Esophagus (tissue), 2 donors: ENCODE data around the gene SOX10. TPM values are rescaled to one million over a fixed set of nuclear protein-coding genes. Genes with fewer than 3 reads are reported as not detected.

ENCODE experiments used
- H3K27ac ChIP-seq, 2 donors: one replicate each; pipeline ENCODE4 v1.5.1; 2013; ENCODE audit warnings: low read depth in 2 of 2, mild to moderate bottlenecking in 2 of 2, inconsistent platforms in 1 of 2, low read length in 1 of 2, moderate library complexity in 1 of 2
- H3K27me3 ChIP-seq, 2 donors: one replicate each; pipeline ENCODE4 v1.6.1; 2013; ENCODE audit warnings: low read length in 2 of 2, control low read depth in 1 of 2, mild to moderate bottlenecking in 1 of 2; ENCODE audit not compliant: insufficient read depth in 2 of 2, control insufficient read depth in 1 of 2
- H3K36me3 ChIP-seq, 2 donors: one replicate each; pipeline ENCODE4 v1.6.1; 2013; ENCODE audit warnings: low read length in 1 of 2; ENCODE audit not compliant: control insufficient read depth in 2 of 2, insufficient read depth in 2 of 2
- H3K4me1 ChIP-seq, 2 donors: one replicate each; pipeline ENCODE4 v1.6.1; 2013; ENCODE audit warnings: low read length in 1 of 2; ENCODE audit not compliant: control insufficient read depth in 2 of 2, insufficient read depth in 2 of 2
- H3K4me3 ChIP-seq, 2 donors: one replicate each; pipeline ENCODE4 v1.5.1; 2013; ENCODE audit warnings: low read length in 2 of 2, mild to moderate bottlenecking in 2 of 2, low read depth in 1 of 2, moderate library complexity in 1 of 2
- H3K9me3 ChIP-seq, 2 donors: one replicate each; pipeline ENCODE4 v1.6.1; 2013; ENCODE audit warnings: mild to moderate bottlenecking in 2 of 2, low read depth in 1 of 2, low read length in 1 of 2, moderate library complexity in 1 of 2; ENCODE audit not compliant: control insufficient read depth in 2 of 2, insufficient read depth in 1 of 2
- WGBS, 2 donors: extraction: QIAGEN DNeasy Blood & Tissue Kit; methylation state at CpG; one replicate each; pipeline ENCODE4 v1.1.7; 2013; 5-methylcytosine and 5-hydroxymethylcytosine counted together
- polyA plus RNA-seq, 2 donors: library from polyadenylated mRNA; stranded (reverse); fragments of 200-250 nt; gene quantifications; one replicate each; pipeline ENCODE4 v1.2.3, GENCODE V29; 2013
- donor health status: healthy with polysubstance abuse.
- donor health status: Bipolar disorder and iron deficiency.

Gene SOX10
- polyA plus RNA-seq, 2 donors = 0.63 to 0.99 TPM

DNA sequence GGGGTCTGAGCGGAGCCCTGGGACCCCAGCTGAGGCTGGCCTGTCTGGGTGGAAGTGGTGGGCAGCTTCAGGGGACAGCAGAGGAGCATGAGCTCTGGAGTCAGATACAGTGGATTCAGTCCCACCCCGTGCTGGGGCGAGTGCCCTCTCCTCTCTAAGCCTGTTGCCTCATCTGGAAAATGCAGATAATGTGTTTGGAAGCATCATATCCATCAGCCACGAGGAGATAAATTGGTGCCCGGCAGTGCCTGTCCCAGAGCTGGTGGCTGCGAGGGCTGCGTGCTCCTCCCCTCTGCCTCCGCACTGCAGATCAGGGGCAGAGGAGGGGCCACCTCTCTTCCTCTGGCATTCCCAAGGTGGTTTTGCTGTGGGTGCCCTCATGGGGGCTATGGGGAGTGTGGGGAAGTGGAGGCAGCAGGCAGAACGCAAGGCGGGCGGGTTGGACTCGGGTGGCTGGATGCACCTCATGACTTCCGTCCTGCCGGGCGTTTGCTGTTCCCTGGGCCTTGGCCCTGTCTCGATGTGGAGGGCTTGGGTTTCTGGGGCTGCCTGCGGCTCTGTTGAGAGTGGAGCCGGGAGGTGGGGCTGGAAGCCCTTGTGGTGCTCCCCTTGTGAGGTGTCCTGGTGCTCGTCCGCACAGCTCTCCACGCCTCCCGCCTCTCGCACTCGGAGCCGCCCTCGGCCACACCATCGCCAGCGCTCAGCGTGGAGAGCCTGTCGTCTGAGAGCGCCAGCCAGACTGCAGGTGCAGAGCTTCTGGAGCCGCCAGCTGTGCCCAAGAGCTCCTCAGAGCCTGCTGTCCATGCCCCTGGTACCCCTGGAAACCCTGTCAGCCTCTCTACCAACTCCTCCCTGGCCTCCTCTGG is 57.4 kb downstream of the SOX10 start:
- Histone ChIP-seq H3K36me3 (peaks cover 36 to 68% of the 10 kb centered on the region in 2 donors), H3K4me1 (peaks cover 2 to 3% of the 10 kb centered on the region in 2 donors), H3K4me3 (no peak overlapping the region), H3K9me3 (no peaks in the 10 kb centered on the region), H3K27ac (no peak overlapping the region), H3K27me3 (no peaks in the 10 kb centered on the region)
- 90 to 92% methylated on average over 29 to 32 of the region's 32 CpGs for WGBS, 2 donors

GRCh38 chr22:37926358-37926757 is 58.0 kb downstream of the SOX10 start:
- WGBS, 2 donors = 85 to 88% methylated on average over 7 of the region's 7 CpGs
- Histone ChIP-seq H3K4me1 (peaks cover 2 to 3% of the 10 kb centered on the region in 2 donors), H3K27ac (no peak overlapping the region), H3K9me3 (no peaks in the 10 kb centered on the region), H3K4me3 (no peak overlapping the region), H3K27me3 (no peaks in the 10 kb centered on the region), H3K36me3 (peaks cover 36 to 69% of the 10 kb centered on the region in 2 donors)

- no peaks in the 10 kb centered on the region for H3K9me3 ChIP-seq
- peak overlapping the region in 1 of 2 donors; percentile 15 for H3K27ac ChIP-seq
- 82% methylated on average over 15 of the region's 15 CpGs for WGBS, 2 donors
- peaks cover 36 to 69% of the 10 kb centered on the region in 2 donors for H3K36me3 ChIP-seq
- H3K4me1 ChIP-seq = peaks cover 2 to 3% of the 10 kb centered on the region in 2 donors
- no peak overlapping the region for H3K4me3 ChIP-seq
- H3K27me3 ChIP-seq = no peaks in the 10 kb centered on the region
These were observed 58.6 kb downstream of the SOX10 start for GRCh38 chr22:37925767-37926166.

- Histone ChIP-seq H3K4me1 (peaks cover 2 to 3% of the 10 kb centered on the region in 2 donors), H3K27me3 (no peaks in the 10 kb centered on the region), H3K27ac (peak overlapping the region in 1 of 2 donors; percentile 15), H3K4me3 (no peak overlapping the region), H3K9me3 (no peaks in the 10 kb centered on the region), H3K36me3 (peaks cover 36 to 65% of the 10 kb centered on the region in 2 donors)
- WGBS, 2 donors = 68 to 73% methylated on average over 3 of the region's 3 CpGs
These were observed 59.0 kb downstream of the SOX10 start for GRCh38 chr22:37925330-37925729.

DNA sequence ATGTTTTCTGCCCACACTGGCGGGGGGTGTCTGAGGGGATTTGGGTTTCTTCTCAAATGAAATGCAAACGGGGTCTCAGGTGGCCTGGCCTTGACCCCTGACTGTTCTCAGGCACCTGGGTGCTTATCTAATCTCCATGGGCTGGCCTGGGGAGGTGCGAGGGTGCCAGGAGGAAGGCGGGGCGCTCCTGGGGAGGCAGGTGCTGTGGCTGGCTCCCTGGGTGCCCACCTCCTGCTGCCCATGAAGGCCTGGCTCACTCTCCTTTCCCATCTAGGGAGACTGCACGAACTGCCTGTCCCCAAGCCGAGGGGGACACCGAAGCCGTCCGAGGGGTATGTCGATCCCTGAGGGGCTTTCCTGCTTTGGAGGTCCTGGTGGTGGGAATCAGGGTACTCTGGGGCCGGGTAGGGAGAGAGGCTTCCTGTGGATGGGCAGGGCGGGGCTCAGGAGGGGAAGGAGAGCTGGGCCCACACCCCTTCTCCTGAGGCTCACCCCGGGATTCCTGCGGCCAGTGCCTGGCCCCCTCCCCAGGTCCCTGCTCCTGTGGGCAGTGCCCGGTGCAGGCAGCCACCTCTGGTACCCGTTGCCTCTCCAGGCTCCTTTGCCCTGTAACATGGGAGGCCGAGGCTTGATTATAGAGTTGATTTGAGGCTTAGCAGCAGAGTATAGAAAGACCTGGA is 59.8 kb downstream of the SOX10 start:
- H3K27ac ChIP-seq = peak overlapping the region in 1 of 2 donors; percentile 34
- H3K9me3 ChIP-seq = no peaks in the 10 kb centered on the region
- WGBS, 2 donors = 78 to 88% methylated on average over 17 to 18 of the region's 18 CpGs
- no peak overlapping the region for H3K4me3 ChIP-seq
- no peaks in the 10 kb centered on the region for H3K27me3 ChIP-seq
- H3K4me1 ChIP-seq = peaks cover 0 to 3% of the 10 kb centered on the region in 2 donors
- H3K36me3 ChIP-seq = peaks cover 35 to 62% of the 10 kb centered on the region in 2 donors

DNA sequence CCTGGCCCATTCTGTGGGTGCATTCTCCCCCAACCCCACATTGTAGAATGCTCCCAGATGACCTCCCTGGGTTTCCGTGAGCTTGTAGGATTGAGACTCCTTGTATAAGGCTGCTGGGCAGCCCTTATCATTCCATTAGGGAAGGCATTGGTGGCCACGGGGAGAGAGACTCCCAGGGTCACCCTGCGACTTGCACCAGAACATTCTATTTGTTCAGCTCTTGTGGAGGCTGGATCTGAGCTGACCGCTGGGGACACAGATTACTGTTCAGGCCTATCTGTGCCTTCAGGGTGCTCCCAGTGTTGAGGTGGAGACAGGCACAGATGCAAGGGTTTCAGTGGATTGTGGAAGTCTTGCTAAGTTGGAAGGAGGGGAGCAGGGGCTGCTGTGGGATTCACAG is 60.4 kb downstream of the SOX10 start:
- WGBS, 2 donors = 74 to 91% methylated on average over 4 of the region's 4 CpGs
- Histone ChIP-seq H3K27me3 (no peaks in the 10 kb centered on the region), H3K36me3 (peaks cover 32 to 60% of the 10 kb centered on the region in 2 donors), H3K4me3 (no peak overlapping the region), H3K27ac (no peak overlapping the region), H3K4me1 (no peaks in the 10 kb centered on the region), H3K9me3 (no peaks in the 10 kb centered on the region)

Other genes starting within 250 kb of the SOX10 start
- gene GCAT, start 176.6 kb downstream of the SOX10 start, polyA plus RNA-seq = 10 to 100 TPM; 20.1 to 31.8 TPM
- gene GALR3, start 161.2 kb downstream of the SOX10 start, polyA plus RNA-seq = under 1 TPM in 1 of 2 donors, not detected in 1; 0.02 TPM
- 10 to 100 TPM; 15.2 to 18.7 TPM for gene ANKRD54, start 140.2 kb downstream of the SOX10 start, polyA plus RNA-seq
- gene EIF3L, start 135.1 kb downstream of the SOX10 start, polyA plus RNA-seq = 100 to 1,000 TPM; 113 to 265 TPM
- gene MICALL1, start 78.3 kb downstream of the SOX10 start, polyA plus RNA-seq = 10 to 100 TPM; 41.7 to 44.1 TPM
- under 1 TPM; 0.16 to 0.39 TPM for gene C22orf23, start 31.0 kb downstream of the SOX10 start, polyA plus RNA-seq
- 100 to 1,000 TPM in 1 of 2 donors, 10 to 100 TPM in 1; 84.8 to 114 TPM for gene POLR2F, start 30.9 kb downstream of the SOX10 start, polyA plus RNA-seq
- 10 to 100 TPM; 25.3 to 25.6 TPM for gene PICK1, start 72.8 kb upstream of the SOX10 start, polyA plus RNA-seq
- under 1 TPM; 0.25 to 0.41 TPM for gene SLC16A8, start 99.6 kb upstream of the SOX10 start, polyA plus RNA-seq
- gene BAIAP2L2, start 126.1 kb upstream of the SOX10 start, polyA plus RNA-seq = 10 to 100 TPM in 1 of 2 donors, 1 to 10 TPM in 1; 2.6 to 34.5 TPM
- 10 to 100 TPM; 14.5 to 36.3 TPM for gene PLA2G6, start 197.3 kb upstream of the SOX10 start, polyA plus RNA-seq
- gene MAFF, start 217.4 kb upstream of the SOX10 start, polyA plus RNA-seq = 10 to 100 TPM; 34.7 to 99.6 TPM